Renal pelvis (tissue), 4 donors: ENCODE measurements around the gene ARHGEF3. TPM values are rescaled to one million over a fixed set of nuclear protein-coding genes. Genes with fewer than 3 reads are reported as not detected.
"Not testable (repeated sequence)": the region's sequence is repeated elsewhere in the genome, so short reads cannot be mapped to it uniquely, and the experiment has no call there.

Experiments used
- DNase-seq: peaks from one replicate; pipeline ENCODE4 v3.0.0-alpha.2; 2013
- polyA plus RNA-seq, 3 donors: library from polyadenylated mRNA; unstranded; fragments of 120-200 nt; gene quantifications; one replicate each; pipeline ENCODE4 v1.2.1, GENCODE V29; 2013; ENCODE audit not compliant: insufficient read length in 3 of 3

Gene ARHGEF3
- polyA plus RNA-seq, 3 donors, result 73.5 to 86.4 (median 77.8) TPM

- no peak for DNase-seq
Observed at GRCh38 chr3:56778893-56779292, 22.9 kb downstream of the ARHGEF3 start.

DNA sequence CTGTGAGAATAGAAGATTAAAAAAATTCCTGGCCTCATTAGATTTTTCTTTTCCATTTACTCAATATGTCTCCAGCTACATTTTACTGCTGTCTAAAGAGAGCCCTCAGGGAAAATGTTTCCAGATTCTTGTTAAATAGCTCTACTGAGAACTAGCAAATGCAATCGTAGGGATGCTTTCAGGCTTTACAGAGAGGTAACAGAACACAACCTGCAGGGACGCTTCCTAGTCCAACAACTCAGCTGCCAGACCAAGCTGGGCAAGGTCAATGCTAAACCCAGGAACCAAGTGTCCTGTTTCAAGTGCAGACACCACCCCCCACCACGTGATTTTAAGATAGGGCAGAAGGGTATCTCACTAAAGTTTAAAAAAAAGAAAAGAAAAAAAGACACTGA, 25.2 kb downstream of the ARHGEF3 start:
- DNase-seq, result no peak

- no peak for DNase-seq
Observed at GRCh38 chr3:56775838-56776555, 25.8 kb downstream of the ARHGEF3 start.

GRCh38 chr3:56775445-56775837, 26.3 kb downstream of the ARHGEF3 start:
- no peak for DNase-seq

DNA sequence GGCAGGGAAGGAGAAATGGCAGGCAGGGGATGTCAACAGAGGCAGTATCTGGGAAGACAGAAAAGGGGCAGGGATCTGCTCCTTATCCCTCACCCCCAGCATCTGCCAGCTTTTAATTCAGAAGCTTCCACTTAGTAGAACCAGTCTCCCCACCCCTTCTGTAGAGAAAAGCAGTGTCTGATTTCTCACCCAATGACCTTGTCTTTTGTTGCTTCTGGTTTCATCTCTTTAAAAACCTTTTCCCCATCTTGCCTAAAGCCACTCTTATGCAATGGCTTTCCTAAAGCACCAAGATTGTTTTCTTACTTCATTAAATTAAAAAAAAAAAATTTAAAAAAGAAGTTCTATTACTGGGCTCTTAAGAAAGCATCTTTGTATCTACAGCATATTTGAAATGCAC, 27.8 kb downstream of the ARHGEF3 start:
- DNase-seq, result no peak

- DNase-seq, result no peak
Observed at GRCh38 chr3:56772952-56773938, 28.5 kb downstream of the ARHGEF3 start.

DNA sequence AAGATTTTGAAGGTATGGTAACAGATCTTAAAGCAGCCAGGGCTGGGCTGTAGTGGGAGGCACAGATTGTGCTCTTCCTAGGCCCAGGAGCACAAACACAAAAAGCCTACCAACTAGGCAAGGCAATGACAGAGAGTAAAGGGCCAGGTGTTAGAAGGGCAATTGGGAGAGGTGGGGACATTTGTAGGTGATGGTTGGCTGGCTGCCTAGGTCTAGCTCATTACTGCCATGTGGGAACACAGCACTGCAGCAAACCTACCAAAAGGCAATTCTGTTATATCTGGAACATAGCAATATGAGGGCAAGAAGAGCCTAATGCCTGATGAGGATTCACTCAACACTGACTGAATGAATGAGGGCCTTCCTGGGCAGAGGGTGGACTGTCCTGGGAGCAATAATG, 30.4 kb downstream of the ARHGEF3 start:
- DNase-seq, result no peak

DNA sequence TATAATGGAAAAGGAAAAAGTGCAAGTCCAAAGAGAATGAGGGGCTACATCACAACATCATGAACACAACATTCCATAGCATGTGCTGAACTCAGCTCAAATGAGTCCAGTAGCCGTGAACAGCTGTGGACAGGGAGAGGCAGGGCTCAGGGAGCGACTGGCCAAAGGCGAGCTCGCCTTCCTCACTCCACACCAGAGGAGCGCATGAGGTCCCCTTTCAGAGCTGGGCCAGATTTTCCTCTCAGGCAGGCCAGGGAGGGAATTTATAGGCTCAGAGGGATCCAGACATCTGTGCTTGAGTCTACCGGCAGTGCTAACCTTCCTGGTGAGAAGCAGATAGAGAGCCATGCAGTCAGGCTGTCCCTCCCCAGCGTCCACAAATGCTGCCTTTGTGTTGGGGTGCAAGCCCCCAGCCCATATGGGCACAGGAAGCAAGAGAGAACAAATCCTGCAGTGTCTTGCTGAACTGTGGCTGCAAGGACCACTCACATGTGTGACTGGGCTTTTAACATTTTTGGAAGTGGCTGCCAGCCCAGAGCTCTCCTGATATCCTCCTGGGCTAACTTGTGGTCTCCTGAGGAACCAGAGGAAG, 32.5 kb downstream of the ARHGEF3 start:
- no peak for DNase-seq

GRCh38 chr3:56764904-56765547, 36.7 kb downstream of the ARHGEF3 start:
- no peak for DNase-seq

- no peak for DNase-seq
Observed at GRCh38 chr3:56764184-56764583, 37.6 kb downstream of the ARHGEF3 start.

DNA sequence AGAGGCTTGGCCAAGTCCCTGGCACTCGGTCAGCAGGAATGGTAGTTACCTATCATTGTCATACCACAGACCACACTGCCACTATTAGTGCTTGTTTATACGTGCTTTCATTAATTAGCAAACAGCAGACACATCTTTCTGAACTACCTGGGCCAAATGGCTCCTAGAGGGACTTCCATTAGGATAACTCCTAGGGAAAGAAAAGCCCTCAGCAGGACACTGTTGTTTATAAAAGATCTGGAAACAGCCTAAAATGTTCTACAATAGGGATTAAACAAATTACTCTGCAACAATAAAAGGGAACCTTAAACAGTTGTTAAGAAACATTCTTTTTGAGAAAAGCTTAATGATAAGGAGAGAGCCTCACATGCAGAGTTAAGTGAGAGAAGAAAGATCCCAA, 38.5 kb downstream of the ARHGEF3 start:
- DNase-seq, result no peak

DNA sequence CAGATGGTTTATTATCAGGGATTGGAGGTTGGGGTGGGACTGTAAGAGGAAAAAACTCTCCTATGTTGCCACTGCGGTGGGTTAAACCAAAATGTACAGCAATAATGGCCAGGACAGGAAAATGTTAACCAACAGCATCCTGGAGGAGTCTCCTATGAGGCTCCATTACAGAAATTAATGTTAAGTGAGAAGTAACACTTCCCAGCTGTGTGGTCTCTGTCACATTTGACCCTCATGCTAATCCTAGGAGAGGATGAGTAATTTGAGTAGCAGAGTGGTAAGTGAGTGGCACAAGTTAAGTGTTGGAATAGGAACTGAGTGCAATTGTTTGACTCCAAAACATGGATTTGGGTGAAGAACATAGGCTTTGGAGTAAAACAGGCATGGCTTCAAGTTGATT, 39.0 kb downstream of the ARHGEF3 start:
- DNase-seq, result no peak

DNA sequence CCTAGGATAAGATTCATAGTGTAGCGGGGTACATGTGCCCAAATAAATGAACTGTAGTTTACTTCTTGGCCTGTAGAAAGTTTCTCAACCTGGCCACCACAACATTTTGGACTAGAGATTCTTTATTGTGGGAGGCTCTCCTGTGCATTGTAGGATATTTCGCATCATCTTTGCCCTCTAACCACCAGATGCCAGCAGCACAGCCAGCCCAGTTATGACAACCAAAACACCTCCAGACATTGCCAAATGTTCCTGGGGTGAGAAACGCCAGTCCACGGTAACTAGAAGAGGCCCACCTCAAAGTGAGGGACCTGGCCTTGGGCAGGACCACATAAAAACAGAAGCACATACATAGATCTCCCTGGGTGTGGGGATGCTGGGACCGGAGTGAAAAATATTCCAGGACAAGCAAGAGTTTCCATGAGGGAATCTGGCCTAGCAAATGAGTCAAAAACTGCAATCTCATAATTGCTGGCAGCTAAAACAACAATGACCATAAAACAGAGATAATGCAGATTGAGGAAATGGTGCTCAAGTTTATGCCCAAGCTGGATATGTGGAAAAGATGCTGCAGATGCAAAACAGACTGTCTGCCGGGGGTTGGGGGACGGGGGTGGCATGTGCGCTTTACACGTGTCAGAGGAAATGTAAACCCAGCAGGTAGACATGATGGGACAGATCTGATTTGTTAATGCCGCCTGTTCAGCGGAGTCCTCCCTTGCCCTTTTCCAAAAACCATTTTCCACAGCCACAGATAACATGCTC, 39.7 kb downstream of the ARHGEF3 start:
- DNase-seq, result no peak

DNA sequence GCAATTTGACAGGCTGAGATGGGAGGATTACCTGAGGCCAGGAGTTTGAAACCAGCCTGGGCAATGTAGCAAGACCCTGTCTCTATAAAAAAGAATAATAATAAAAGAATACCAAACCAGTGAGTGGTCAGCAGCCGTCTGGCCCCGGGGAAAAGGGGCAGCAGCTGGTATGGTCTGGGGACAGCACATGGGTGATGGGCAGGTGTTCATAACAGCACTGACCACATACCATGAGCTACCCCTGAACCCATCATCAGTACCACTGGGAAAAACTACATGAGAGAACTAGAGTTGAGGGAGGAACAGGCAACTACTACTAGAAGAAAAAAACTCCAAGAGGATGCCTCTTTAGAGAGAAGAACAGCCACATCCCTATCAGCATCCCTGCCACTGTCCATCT, 40.7 kb downstream of the ARHGEF3 start:
- no peak for DNase-seq

DNA sequence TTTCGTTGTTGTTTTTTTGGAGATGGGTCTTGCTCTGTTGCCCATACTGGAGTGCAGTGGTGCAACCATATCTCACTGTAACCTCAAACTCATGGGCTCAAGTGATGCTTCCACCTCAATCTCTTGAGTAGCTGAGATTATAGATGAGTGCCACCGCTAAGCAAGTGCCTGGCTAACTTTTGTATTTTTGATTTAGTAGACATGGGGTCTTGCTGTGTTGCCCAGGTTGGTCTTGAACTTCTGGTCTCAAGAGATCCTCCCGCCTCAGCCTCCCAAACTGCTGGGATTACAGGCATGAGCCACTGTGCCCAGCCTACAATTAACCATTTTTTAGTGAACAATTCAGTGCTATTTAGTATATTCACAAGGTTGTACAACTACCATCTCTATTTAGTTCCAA, 42.2 kb downstream of the ARHGEF3 start:
- no peak for DNase-seq

- DNase-seq, result peak; percentile 71
Observed at GRCh38 chr3:56758539-56758981, 43.2 kb downstream of the ARHGEF3 start.

DNA sequence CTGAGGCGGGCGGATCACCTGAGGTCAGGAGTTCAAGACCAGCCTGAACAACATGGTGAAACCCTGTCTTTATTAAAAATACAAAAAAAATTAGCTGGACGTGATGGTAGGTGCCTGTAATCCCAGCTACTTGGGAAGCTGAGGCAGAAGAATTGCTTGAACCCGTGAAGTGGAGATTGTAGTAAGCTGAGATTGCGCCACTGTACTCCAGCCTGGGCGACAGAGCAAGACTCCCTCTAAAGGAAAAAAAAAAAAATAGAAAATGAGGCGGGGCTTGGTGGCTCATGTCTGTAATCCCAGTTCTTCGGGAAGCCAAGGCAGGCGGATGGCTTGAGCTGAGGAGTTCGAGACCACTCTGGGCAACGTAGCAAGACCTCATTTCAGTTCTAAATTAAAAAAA, 43.7 kb downstream of the ARHGEF3 start:
- DNase-seq, result not testable (repeated sequence)

GRCh38 chr3:56754741-56755417, 46.9 kb downstream of the ARHGEF3 start:
- no peak for DNase-seq

- DNase-seq, result no peak
Observed at GRCh38 chr3:56753206-56753820, 48.4 kb downstream of the ARHGEF3 start.

- DNase-seq, result no peak
Observed at GRCh38 chr3:56751056-56751707, 50.6 kb downstream of the ARHGEF3 start.
